NCI-H1105 (cell line): ENCODE data around the gene AGBL4.

ENCODE experiments used
- DNase-seq: peaks from one replicate; lab custom pipeline; 2025; lab: John Stamatoyannopoulos, UW

The AGBL4 gene

DNA sequence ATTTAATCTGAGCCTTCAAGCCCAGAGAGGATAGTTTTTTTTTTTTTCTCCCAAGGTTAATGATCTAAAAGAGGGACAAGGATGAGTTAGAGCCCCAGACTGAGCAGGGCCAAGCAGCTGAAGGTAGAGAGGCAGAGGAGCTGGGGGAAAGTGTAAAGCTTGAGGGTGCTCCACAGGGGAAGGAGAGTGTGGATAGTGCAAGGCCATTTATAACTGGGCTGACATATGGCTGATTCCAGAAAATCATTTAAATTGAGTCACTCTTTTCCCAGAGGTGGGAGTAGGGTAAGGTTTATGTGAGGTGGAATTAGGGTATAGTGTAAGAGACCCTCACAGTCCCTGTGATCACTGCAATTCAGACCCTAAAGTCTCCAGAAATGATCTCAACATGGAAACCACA lies 1302.8 kb downstream of the AGBL4 start:
- no peak for DNase-seq

DNA sequence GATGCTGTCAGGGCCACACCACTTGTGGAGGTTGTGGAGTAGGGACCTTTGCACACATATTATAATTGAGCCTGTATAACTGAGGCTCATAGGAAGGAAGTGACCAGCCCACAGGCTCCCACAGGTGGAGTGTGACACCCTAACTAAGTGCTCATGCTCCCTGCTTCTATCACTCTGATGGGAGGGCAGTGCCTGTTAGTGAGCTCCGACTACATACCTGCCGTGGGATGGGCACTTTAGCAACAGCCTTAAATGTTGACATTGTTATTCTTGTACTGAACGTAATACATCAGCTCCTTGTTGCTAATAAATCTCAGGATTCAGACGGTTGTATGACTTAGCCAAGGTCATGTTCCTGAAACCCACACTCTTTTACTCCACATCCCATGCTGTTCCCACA lies 1305.0 kb downstream of the AGBL4 start:
- DNase-seq: no peak

DNA sequence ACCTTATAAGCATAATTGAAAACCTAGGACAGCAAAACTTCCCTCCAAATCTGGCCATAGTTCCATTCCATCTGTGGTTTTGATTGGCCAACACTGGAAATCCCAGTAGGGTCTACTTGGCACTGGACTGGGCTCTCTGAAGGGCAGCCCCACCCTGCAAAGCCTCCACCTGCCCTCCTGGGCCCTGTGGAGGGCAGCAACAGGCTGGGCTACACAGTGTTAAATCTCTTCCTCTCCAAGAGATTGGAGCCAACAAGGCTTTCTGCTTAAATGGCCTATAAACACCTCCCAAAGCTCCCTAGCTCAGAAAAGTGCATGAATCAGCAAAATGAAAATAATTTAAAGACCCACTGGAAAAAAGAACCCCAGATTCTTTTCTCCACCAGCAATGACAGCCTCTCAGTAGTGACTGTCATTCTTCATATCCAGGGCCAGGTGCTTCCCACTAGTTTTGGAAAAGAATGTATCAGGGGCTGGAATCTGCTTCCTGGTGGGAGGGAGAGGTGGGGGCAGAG lies 1305.6 kb downstream of the AGBL4 start:
- DNase-seq: no peak

DNA sequence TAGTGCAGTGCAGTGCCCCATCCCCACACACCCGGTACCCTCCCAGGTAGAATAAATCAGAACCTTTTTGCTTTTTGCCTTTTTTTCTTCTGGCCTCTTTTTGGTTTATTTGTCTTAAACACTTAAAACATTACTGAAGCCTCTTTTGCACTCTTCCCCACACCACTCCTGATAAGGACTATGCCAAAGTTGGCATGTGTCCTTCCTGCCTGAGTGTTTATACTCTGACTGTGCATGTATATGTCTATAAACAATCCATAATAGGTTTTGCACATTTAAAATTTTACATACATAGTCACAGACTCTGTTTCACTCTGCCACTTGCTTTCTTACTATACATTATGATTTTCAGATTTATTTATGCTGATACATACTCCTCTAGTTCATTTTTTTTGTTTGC lies 1306.7 kb downstream of the AGBL4 start:
- no peak for DNase-seq

DNA sequence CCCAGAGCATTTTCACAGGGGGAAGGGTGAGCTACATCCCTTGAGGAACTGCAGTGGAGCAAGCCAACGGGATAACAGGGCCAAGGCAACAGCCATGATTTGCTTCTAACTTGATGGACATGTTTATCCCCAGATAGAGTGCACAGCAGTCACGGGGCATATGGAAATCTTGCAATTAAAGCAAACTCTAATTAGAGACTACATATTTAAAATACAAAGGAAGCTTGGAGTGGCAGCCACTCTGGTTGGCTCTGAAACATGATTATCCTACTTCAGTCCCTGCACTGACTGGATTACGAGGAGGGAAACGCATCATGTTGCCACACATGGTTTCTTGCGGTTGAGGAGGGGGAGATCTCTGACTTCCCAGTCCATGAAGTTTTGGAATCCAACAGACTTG lies 1307.8 kb downstream of the AGBL4 start:
- no peak for DNase-seq

DNA sequence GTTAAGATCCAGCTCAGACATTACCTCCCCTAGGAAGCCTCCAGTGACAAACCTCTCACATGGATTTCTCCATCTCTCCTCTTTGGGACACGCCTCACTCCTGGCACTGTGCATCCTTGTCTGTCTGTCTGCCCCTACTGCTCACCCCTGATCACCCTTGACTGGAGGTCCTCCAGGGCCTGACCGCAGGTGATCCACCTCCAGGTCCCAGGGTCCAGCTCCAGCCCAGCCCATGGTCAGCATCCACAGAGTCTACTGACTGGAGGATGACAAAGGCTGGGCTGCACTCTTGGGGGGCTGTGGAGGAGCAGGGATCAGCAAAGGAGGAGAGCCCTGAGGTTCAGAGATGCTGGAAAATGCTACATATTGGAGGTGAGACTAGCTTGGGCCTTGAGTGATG lies 1312.8 kb downstream of the AGBL4 start:
- no peak for DNase-seq

DNA sequence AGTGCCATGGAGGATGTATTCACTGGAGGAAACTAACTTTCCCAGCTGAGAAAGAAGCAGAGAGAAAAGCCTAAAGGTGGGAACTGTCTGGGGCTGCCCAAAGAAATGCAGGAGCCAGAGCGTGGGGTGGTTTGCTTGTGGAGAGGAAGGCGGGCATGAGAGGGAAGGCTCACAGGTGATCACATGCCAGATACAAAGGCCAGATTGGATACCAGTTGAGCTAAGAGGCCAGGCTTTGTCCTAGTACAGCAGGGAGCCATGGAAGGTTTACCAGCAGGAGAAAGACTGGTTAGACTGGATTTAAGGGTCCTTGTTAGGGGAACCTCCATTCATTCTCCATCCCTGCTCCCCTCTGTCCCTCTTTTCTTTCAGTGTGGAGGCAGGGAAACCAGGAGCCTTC lies 1313.4 kb downstream of the AGBL4 start:
- no peak for DNase-seq

DNA sequence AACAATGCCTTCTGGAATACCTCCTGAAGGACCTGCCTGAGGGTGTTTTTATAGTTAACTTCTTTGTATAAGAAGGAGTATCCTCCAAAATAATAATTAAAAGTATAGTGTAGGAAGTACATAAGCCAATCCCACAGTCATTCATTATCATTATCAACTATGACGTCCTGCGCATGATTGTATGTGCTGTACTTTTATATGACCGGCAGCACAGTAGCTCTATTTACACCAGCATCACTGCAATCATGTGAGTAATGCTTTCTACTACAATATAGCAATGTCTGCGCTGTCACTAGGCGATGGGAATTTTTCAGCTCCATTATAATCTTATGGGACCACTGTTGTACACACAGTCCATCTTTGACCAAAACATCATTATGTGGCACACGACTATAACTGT lies 1319.0 kb downstream of the AGBL4 start:
- DNase-seq: no peak

DNA sequence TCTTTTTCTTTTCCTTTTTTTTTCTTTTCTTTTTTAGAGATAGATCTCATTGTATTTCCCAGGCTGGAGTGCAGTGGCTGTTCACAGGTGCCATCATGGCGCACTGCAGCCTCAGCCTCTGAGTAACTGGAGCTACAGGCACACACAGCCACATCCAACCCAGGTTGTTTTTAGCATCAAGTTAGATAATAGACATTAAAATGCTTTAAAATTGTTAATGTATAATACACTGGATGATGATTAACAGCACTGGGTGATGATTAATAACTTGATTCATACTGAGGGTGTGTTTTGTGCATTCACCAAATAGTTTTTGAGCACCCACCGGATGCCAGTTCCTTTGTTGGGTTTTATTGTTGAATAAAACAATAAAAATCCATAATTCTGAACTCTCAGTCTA lies 1322.3 kb downstream of the AGBL4 start:
- no peak for DNase-seq

DNA sequence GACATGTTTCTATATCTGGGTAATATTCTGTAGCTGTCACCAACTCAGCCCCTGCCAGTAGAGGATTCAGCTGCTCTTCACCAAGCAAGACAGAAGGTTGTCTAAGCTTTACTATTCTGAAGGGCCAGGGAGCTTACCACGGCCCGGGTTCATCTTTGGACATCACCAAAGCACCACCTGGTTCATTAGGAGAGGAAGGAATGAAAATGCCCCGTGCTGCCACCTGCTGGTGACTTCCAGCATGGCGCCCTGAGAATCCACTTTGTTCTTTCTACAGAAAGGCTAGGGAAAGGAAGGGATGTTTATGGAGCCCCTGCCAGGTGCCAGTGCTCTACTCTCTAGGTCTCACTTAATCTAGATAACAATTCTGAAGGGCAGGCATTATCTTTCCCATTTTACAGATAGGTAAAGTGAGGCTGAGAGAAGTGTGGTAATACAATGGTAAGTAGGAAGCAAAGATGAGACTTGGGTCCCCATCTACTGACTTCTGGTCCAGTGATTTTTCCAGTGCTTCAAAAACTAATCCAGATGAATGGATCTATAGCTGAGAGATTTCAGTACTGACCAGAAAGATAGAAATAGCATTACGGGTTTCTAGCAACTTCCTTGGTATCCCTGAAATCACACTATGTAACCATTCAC lies 1326.6 kb downstream of the AGBL4 start:
- DNase-seq: peak; percentile 56

DNA sequence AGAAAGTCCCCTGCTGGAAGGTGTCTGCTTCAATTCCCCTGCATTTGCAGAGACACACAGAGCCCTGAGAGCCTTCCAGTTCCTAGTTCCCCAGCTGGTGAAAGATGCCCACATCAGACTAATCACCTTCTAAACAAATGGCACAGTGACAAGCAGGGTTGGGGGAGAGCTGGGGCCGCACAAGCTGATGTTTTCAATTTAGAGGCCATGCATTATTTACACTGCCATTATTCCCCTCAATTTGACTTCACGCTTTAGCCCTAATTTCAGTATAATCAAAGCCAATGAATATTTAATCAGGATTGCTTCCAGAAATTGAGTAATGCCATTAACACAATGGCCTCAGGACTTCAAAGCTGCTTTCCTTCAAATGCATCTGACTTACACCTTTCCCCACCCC lies 1328.6 kb downstream of the AGBL4 start:
- DNase-seq: peak; percentile 72

DNA sequence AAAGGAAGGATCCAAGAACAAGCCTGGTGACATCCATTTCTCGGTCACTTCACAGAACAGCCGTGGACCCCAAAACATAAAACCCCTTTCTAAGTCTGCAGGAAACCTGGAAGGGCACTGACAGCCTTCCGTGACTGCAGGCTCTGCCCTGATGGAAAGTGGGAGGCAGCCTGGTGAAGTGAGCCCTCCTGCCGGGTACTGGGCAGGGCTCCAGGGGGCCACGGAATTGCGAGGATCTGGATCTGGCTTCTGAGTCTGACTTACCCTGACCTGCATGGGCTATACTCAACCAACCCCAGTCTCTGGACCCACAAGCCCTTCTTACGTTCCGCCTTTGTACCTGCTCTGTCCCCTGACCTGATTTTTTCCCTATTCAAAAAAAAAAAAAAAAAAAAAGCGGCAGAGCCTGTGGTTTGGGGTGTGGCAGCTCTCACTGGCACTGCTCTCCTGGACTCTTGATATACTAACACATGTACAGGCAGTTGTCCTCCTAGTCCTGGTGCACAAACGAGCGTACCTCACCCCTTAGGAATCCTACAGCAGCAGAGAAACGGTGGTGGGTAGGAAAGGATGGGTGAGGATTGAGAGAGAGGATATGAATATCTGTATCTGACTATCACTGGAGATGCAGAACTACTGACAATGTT lies 1330.0 kb downstream of the AGBL4 start:
- no peak for DNase-seq

DNA sequence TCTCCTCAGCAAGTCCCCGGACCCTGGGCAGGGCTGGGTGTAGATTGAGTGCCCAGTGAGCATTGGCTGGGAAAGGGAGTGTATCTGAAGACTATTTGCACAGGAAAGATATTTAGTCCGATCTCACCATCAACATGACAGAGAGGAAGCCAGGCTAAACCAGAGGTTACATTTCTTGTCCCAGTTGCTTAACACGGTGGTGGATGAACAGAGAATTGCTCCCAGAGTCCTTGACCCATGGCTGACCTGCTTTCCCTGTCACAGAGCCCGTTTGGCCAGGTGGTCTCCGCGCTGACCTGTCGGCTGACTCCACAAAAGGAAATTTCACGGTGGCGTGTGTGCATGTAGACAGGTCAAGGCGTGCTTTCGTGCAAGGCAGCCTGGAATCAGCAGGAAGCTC lies 1330.6 kb downstream of the AGBL4 start:
- DNase-seq: no peak

DNA sequence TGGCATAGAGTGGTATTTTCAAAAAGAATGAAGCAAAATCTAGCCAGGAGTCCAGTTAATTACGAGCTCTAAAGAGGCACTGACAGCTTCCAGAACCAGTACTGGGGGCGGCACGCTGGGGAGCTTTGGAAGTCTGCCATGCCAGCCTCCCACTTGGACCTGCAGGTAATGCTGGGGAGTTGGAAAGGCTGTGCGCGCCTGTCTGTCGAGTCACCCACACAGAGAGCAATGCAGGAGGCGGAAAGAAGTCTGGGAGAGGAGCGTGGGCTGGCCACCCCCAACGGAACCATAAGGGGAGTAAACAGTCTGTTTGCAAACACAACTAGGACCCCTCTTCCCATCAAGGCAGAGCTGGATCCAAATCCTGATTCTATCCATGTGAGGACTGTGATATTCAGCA lies 1331.5 kb downstream of the AGBL4 start:
- no peak for DNase-seq

DNA sequence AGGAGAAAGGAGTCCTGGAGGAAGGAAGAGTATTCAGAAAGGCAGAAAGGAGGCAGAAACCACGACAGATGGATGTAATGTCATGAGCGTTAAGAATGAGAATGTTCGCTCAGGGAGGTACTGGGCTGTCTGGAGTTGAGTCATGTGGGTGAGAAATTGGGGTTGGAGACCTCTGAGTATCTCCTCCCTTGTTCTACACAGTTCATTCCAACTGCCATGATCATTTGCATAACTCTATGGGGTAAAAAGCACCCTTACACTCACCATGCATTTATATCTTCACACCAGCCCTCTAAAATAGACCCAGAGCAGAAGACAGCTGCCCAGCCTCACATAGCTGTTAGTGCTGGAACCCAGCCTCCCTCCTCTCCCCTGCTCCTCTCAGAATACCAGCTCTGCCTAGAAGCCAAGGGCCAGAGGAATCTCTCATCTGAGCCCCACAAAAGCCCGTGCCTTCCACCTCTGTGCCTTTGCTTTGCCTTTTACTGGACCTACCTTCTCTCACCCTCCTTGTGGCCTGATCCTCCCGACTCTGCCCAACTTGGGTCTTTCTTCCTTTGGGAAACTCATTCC lies 1332.2 kb downstream of the AGBL4 start:
- no peak for DNase-seq

DNA sequence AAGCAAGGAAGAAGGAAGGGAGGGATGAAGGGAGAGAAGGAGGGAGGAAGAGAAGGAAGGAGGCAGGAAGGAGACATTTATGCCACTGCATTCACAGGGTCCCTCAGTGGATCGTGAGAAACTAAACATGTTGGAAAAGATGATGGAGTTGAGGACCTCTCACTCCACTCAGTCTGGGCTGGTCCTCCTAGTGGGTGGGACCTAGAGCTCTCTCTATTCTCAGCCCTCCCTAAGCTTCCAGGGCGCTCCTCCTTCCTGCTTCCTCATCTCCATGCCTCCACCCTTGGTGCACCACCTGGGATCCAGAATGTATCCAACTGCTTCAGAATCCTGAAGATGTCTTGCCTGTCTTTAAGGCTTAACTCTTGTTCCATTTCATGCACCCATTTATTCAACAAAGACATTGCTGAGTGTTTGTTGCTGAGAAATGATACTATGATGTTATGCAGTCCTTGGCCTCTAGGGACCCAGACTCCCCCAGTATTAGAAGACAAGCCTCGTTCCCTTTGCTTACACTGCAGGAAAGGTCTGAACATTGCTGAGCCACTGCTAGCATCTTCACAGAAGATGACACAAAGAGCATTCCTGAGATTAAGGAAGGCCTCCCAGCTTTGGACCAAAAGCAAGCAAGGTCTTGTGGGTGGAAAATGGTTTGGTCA lies 1335.5 kb downstream of the AGBL4 start:
- no peak for DNase-seq

DNA sequence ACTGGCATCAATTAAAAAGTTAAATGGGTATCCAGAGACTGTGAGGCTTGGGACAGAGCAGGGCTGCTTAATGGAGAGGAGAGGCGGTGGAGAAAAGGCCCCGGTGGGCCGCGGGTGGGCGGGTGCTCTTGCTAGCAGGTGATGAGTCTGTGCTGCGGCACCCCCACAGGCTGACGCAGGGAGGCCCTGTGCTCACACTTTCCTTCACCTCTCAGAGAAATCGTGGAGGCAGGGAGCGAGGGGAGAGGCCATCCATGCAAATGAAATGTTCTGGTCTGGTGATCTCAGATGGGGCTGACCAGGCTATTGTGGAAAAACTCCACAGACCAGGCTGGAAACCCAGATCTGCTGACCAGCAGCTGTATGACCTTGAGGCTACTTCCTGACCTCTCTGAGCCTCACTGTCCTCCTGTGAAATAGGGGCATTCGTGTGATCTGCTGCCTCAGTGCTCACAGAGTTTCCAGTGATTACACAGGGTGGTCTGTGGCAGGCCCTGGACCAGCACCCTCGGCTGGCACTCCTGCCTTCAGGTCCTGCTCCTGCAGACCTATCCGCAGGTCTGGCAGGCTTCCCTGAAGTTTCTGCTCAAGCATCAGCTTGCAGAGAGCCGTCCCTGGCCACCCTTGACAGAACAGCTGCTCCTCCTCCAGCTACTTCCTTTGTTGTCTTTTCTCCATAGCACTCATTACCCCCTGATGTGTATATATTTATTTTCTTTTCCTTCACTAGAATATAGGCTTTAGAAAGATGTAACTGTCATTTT lies 1336.3 kb downstream of the AGBL4 start:
- no peak for DNase-seq

DNA sequence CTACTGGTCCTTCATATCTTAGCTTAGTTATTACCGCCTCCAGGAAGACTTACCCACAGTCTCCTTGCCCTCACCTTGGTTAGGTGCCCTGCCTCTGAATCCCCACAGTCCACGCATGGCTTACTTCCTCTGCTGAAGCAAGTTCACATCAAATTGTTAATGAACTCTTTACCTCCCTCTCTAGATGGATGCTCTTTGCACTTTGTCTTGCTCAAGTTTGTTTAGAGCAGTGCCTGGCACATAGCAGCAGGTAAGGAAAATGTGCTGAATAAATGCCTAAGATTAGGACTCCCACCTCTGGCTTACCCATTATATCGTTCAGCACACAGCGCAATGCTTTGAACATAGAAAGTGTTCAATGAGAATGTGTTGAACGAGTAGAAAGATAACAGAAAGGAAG lies 1337.6 kb downstream of the AGBL4 start:
- DNase-seq: no peak

DNA sequence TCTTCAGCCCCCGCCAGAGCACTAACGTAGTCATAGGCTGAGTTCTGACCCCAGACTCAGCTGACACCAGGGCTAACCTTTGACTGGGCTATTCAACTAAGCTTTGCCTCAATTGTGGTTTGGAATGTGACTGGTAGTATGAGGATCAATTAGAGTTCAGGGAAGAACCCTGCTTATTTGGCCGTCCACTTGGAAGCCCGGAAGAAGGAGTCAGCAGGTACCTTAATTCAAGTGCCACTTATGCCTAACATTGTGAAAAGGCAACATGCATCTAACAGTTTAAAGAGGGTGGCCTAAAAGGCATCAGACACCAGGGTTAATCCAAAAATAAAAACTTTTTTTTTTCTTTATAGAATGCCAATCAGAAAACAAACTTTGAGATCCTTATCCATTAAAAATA lies 1339.4 kb downstream of the AGBL4 start:
- DNase-seq: no peak

DNA sequence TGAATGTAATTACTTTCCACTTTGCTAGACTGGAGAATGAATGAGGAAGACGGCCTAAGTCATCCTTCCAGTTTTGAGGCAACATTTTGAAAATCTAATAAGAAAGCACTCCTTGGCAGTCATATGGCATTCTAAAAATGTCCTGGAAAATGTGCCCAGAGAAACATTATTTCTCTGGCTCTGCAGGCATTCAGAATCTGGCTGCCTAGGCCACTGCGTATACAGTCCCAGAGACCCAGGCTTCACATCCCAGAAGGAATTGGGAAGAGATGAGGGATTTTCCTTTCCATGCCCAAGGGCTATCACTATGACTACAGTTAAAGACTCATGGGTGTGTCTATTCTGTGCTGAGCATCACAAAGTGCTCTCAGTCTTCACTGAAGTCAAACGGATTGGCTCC lies 1339.9 kb downstream of the AGBL4 start:
- no peak for DNase-seq

DNA sequence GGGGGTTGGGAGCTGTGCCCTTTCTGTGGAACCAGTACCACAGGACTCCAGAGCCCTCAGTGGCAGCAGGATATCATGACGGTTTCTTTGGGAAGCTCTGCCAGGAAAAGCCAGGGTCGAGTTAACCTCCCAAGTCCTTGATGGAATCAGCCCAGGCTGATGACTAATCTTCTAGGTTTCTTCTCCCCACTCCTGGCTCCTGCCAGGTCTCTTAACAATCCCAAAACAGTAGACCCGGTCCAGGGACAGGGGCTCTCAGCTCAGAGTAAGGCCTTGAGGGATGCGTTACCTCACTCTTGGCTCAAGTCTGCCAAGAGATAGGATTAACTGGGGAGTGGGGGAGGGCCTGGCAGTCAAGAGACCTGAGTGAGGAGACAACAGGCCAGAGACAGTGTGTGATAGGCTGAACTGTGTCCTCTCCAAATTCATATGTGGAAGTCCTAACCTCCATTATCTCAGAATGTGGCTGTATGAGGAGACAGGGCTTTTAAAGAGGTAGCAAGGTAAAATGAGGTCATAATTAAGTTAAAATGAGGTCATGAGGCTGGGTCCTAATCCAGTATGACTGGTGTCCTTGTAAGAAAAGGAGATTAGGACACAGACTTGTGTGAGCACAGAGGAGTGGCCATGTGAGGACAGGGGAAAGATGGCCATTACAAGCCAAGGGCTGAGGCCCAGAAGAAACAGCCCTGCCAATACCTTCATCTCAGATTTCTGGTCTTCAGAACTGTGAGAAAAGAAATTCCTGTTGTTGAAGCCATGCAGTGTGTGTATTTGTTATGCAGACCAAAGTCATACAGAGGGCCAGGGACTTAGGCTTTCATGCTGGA lies 1342.1 kb downstream of the AGBL4 start:
- no peak for DNase-seq
